ENCODE measurements around the gene HTR5A. TPM values are rescaled to one million over a fixed set of nuclear protein-coding genes. Genes with fewer than 3 reads are reported as not detected.

Gene HTR5A
- total and polyA plus RNA-seq, 2 of the 13 experiments (the other 11 are each of a cell fraction or from before 2014, with no cell fraction given), result not detected

- TF ChIP-seq ZNF318 (CRISPR knock-in tag; IDR thresholded peaks at IDR 0.05) (peak; percentile 100), ZNF557 (CRISPR knock-in tag; IDR thresholded peaks at IDR 0.05) (peak; percentile 100), NFE2L1 (CRISPR knock-in tag; IDR thresholded peaks at IDR 0.05; ENCODE audit: borderline replicate concordance) (peak; percentile 98), NFE2 (CRISPR knock-in tag; IDR thresholded peaks at IDR 0.05) (peak; percentile 97), ARNT2 (CRISPR knock-in tag; IDR thresholded peaks at IDR 0.05; ENCODE audit: low read depth) (peak; percentile 100), KLF13 (CRISPR knock-in tag; IDR thresholded peaks at IDR 0.05) (peak; percentile 100), ZNF12 (CRISPR knock-in tag; IDR thresholded peaks at IDR 0.05) (peak; percentile 99), GTF3A (CRISPR knock-in tag; conservative IDR thresholded peaks at IDR 0.05) (peak; percentile 80; the same call in 1 of the 2 replicates), ZBTB14 (CRISPR knock-in tag; IDR thresholded peaks at IDR 0.05) (peak; percentile 79), KLF12 (CRISPR knock-in tag; IDR thresholded peaks at IDR 0.05; ENCODE audit: borderline replicate concordance) (peak; percentile 100), MYPOP (CRISPR knock-in tag; IDR thresholded peaks at IDR 0.05) (peak; percentile 99), NAIF1 (CRISPR knock-in tag; IDR thresholded peaks at IDR 0.05; ENCODE audit: borderline replicate concordance) (peak; percentile 98), CERS6 (CRISPR knock-in tag; IDR thresholded peaks at IDR 0.05) (peak; percentile 100), TRIM24 (CRISPR knock-in tag; IDR thresholded peaks at IDR 0.05) (peak; percentile 89), AGO1 (IDR thresholded peaks at IDR 0.05; ENCODE audit: low read depth, low read length, poor library complexity, severe bottlenecking) (peak; percentile 53), PREB (CRISPR knock-in tag; IDR thresholded peaks at IDR 0.05) (peak; percentile 99)
Observed at GRCh38 chr7:155069992-155070751, at the start of gene HTR5A (continued).
